ENCODE results near the gene TTLL13.
"Not testable (repeated sequence)": the region's sequence is repeated elsewhere in the genome, so short reads cannot be mapped to it uniquely, and the experiment has no call there.

DNA sequence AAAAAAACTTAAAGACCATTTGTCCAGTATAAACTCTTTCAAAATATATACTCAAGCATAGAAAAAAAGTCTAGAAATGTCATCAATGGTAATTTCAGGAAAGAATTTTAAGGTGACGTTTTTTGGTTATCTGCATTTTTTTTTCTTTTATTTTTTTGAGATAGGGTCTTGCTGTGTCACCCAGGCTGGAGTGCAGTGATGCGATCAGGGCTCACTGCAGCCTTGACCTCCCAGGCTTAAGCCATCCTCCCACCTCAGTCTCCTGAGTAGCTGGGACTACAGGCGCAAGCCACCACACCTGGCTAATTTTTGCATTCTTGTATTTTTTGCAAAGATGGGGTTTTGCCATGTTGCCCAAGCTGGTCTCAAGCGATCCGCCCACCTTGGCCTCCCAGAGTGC, 31.4 kb downstream of the TTLL13 start:
- TF ChIP-seq CTCF (IDR thresholded peaks at IDR 0.05; ENCODE audit: poor library complexity, severe bottlenecking); SMC3 (conservative IDR thresholded peaks at IDR 0.05; ENCODE audit: poor library complexity); POLR2AphosphoS5 (IDR thresholded peaks at IDR 0.05); EZH2 (IDR thresholded peaks at IDR 0.05; ENCODE audit: borderline replicate concordance, insufficient read depth, low read length, poor library complexity, severe bottlenecking); EP300 (conservative IDR thresholded peaks at IDR 0.05; ENCODE audit: poor library complexity, severe bottlenecking); MXI1 (conservative IDR thresholded peaks at IDR 0.05; ENCODE audit: poor library complexity, severe bottlenecking); TAF1 (IDR thresholded peaks at IDR 0.05; ENCODE audit: low read depth): not testable (repeated sequence)
